Measurements from ENCODE around the gene GSTM2. TPM values are rescaled to one million over a fixed set of nuclear protein-coding genes. Genes with fewer than 3 reads are reported as not detected.

GSTM2 gene
- total and polyA plus RNA-seq, 4 donors = 7.7 to 106 (median 39.6) TPM

DNA sequence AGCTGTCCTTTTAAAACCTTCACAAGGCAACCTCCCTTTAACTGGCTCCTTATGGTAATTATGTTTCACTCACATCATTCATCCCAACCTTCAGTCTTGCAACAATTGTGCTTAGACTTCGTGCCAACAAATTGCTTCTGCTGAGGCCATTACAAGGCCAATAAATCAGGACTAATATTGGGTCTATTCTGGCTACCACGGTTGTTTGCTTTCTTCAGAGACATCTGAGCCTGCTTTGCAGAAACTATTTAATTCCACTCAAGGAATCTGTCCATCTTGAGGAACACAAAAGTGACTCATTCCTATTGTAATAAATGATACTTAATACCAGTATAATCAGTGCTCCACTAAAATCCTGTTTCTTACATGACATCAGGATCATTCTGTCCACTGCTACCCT lies 14.6 kb upstream of the GSTM2 start:
- H3K36me3 ChIP-seq (ENCODE audit: control insufficient read depth in 4 of 4, insufficient read depth in 4 of 4, low read length in 4 of 4) = peaks cover 0 to 2% (median 0%) of the 10 kb centered on the region in 4 donors
- 74 to 88% methylated on average over 2 of the region's 2 CpGs for WGBS, 2 donors
- H3K27ac ChIP-seq (ENCODE audit: low read depth in 1 of 2, low read length in 1 of 2) = no peak overlapping the region
- H3K4me3 ChIP-seq = no peak overlapping the region
- TF ChIP-seq, protein P1, sequence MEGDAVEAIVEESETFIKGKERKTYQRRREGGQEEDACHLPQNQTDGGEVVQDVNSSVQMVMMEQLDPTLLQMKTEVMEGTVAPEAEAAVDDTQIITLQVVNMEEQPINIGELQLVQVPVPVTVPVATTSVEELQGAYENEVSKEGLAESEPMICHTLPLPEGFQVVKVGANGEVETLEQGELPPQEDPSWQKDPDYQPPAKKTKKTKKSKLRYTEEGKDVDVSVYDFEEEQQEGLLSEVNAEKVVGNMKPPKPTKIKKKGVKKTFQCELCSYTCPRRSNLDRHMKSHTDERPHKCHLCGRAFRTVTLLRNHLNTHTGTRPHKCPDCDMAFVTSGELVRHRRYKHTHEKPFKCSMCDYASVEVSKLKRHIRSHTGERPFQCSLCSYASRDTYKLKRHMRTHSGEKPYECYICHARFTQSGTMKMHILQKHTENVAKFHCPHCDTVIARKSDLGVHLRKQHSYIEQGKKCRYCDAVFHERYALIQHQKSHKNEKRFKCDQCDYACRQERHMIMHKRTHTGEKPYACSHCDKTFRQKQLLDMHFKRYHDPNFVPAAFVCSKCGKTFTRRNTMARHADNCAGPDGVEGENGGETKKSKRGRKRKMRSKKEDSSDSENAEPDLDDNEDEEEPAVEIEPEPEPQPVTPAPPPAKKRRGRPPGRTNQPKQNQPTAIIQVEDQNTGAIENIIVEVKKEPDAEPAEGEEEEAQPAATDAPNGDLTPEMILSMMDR (IDR thresholded peaks at IDR 0.05; ENCODE audit: control extremely low read depth, extremely low read depth) = no peak
- H3K9me3 ChIP-seq (ENCODE audit: control insufficient read depth in 4 of 4, insufficient read depth in 3 of 4, low read length in 3 of 4) = no peaks in the 10 kb centered on the region
- H3K4me1 ChIP-seq (ENCODE audit: control insufficient read depth in 5 of 5, insufficient read depth in 5 of 5, low read length in 5 of 5) = peaks cover 0 to 8% (median 0%) of the 10 kb centered on the region in 5 donors
- no peaks in the 10 kb centered on the region for H3K27me3 ChIP-seq (ENCODE audit: control insufficient read depth in 3 of 3, insufficient read depth in 3 of 3, low read length in 2 of 3)
- H3K9ac ChIP-seq (ENCODE audit: insufficient read depth in 1 of 2, low read length in 2 of 2) = no peak overlapping the region
- DNase-seq (no peak), ATAC-seq (ENCODE audit: insufficient read depth, low FRiP score) (no peak)

DNA sequence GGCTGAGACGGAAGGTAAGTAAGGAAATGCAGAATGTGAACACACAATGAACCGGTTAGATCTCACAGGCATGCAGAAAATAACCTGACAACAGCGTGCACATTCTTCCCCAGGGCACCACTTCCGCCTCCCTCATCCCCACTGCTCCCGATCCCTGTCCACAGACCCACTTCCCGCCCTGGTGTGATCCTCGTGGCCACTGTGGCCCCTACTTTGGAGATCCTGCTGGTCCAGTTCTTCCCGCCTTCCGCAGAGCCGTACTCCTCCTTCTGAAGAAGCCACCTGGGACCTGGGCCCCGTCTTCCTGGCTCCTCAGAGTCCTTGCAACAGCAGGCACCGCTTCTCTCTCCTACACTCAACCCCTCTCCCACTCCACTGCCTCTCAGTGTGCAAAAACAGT lies 13.3 kb upstream of the GSTM2 start:
- 92 to 96% methylated on average over 12 of the region's 12 CpGs for WGBS, 2 donors
- Histone ChIP-seq H3K9me3 (ENCODE audit: control insufficient read depth in 4 of 4, insufficient read depth in 3 of 4, low read length in 3 of 4) (no peaks in the 10 kb centered on the region), H3K4me1 (ENCODE audit: control insufficient read depth in 5 of 5, insufficient read depth in 5 of 5, low read length in 5 of 5) (peaks cover 0 to 8% (median 3%) of the 10 kb centered on the region in 5 donors), H3K36me3 (ENCODE audit: control insufficient read depth in 4 of 4, insufficient read depth in 4 of 4, low read length in 4 of 4) (peaks cover 0 to 6% (median 0%) of the 10 kb centered on the region in 4 donors), H3K27ac (ENCODE audit: low read depth in 1 of 2, low read length in 1 of 2) (no peak overlapping the region), H3K4me3 (no peak overlapping the region), H3K27me3 (ENCODE audit: control insufficient read depth in 3 of 3, insufficient read depth in 3 of 3, low read length in 2 of 3) (no peaks in the 10 kb centered on the region), H3K9ac (ENCODE audit: insufficient read depth in 1 of 2, low read length in 2 of 2) (no peak overlapping the region)
- ATAC-seq (ENCODE audit: insufficient read depth, low FRiP score) (no peak), DNase-seq (no peak)
- TF ChIP-seq, protein P1 (IDR thresholded peaks at IDR 0.05; ENCODE audit: control extremely low read depth, extremely low read depth) = no peak

DNA sequence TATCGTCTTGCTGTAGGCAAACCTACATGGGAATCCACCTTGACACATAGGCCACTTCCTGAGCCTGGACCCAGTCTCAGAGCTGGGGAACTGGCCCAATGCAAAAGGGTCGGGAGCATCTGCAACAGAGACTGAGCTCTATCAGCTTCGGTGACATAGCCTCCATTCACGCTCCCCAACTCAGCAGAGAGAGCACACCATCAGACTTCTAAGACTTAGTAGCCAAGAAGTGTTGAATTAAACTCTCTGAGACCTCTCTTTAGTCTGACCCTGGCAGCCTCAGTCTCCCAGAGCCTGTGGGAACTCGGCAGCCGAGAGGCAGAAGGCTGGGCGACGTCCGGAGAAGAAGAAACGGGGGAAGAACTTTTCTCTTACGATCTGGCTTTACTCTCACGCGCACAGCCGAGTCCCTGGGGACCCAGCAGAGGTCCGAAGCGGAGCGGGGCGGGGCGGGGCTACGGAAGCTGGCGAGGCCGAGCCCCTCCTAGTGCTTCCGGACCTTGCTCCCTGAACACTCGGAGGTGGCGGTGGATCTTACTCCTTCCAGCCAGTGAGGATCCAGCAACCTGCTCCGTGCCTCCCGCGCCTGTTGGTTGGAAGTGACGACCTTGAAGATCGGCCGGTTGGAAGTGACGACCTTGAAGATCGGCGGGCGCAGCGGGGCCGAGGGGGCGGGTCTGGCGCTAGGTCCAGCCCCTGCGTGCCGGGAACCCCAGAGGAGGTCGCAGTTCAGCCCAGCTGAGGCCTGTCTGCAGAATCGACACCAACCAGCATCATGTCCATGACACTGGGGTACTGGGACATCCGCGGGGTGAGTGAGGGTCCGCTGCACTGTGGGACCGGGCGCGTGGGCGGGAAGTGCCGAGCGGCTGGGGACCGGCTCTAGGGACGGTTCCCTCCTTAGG lies 12.0 kb upstream of the GSTM2 start, which contains the start of gene GSTM4:
GSTM4 (plus strand) TSS at position 485 of the 905 bp plus-strand sequence; CDS start at position 776, 291 bp downstream.
- Histone ChIP-seq H3K4me3 (peak within 1 kb of the TSS; percentile 62), H3K27ac (ENCODE audit: low read depth in 1 of 2, low read length in 1 of 2) (peak within 1 kb of the TSS; percentile 75 to 83), H3K36me3 (ENCODE audit: control insufficient read depth in 4 of 4, insufficient read depth in 4 of 4, low read length in 4 of 4) (peaks cover 0 to 10% (median 1%) of the 10 kb centered on the region in 4 donors), H3K9ac (ENCODE audit: insufficient read depth in 1 of 2, low read length in 2 of 2) (peak within 1 kb of the TSS; percentile 37 to 81), H3K27me3 (ENCODE audit: control insufficient read depth in 3 of 3, insufficient read depth in 3 of 3, low read length in 2 of 3) (no peaks in the 10 kb centered on the region), H3K4me1 (ENCODE audit: control insufficient read depth in 5 of 5, insufficient read depth in 5 of 5, low read length in 5 of 5) (peaks cover 0 to 8% (median 5%) of the 10 kb centered on the region in 5 donors), H3K9me3 (ENCODE audit: control insufficient read depth in 4 of 4, insufficient read depth in 3 of 4, low read length in 3 of 4) (no peaks in the 10 kb centered on the region)
- ATAC-seq (ENCODE audit: insufficient read depth, low FRiP score) (peak; percentile 92), DNase-seq (peak; percentile 87 to 88 (median 88))
- TF ChIP-seq, protein P1 (IDR thresholded peaks at IDR 0.05; ENCODE audit: control extremely low read depth, extremely low read depth) = no peak
- WGBS, 2 donors = 0 to 2% methylated on average over 54 of the region's 54 CpGs
